HG03045 (cell line): ENCODE measurements around the gene SLC35F3.
"Not testable (repeated sequence)": the region's sequence is repeated elsewhere in the genome, so short reads cannot be mapped to it uniquely, and the experiment has no call there.

ENCODE experiments used
- ATAC-seq: cut with Tn5 transposase; IDR thresholded peaks from one replicate; pipeline ENCODE4 v1.9.1; 2021; ENCODE audit warnings: mild to moderate bottlenecking, moderate library complexity; ENCODE audit not compliant: unreplicated experiment

The SLC35F3 gene

DNA sequence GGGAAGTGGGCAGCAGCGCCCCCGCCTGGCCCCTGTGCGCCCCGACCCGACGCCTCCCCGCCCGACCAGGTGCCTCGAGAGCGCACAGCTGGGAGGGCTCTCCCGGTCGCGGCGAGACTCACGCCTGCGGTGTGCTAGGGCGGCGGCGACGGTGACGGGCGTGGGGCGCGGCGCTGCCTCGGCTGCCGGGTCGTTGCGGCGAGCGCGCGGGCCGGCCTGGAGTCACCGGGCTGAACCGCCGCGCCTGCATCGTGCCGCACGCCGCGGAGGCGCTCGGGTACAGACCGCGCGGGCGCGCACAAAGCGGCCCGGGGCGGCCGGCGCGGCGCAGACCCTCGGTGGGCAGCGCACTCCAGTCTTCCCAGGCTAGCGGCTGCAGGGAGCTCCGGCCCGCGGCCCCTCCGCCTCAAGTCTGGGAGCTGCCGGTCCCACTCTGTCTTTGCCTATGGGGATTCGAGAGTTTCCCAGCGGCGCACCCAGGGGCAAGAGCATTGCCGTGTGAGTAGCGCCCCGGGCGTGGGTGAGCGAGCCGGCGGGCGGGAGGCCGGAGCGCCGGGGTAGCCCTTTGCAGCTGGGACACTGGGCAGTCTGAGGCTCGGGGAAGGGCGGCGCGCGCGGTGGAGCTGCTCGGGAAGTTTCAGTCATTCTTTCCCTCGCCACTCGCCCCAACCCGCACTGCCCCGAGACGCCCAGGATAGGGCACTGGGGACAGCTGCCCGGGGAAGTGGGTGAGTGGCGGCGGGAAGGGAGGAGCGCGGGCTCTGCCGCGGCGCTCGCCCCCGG lies at the start of gene SLC35F3:
TSS of gene SLC35F3 (plus strand) at position 44 of the 783 bp plus-strand sequence.
- no peak for ATAC-seq

DNA sequence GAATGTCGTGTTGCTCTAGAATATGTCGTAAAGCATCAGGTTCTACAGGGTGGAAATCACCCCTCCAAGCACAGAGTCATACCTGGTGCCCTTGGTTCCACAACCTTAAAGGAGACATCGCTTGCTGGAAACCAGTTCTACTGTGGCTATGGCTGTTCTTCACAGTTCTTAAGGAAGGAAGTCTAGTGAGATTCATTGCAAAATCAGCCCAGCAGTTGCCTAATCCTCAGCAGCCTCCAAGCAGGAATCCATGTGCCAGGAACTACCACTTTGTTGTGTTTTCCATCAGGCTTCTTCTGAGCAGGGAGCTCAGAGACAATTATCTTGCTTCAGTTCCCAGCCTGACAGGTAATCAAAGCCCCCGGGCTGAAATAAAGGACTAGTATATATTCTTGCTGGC lies 45.0 kb upstream of the SLC35F3 start:
- no peak for ATAC-seq

DNA sequence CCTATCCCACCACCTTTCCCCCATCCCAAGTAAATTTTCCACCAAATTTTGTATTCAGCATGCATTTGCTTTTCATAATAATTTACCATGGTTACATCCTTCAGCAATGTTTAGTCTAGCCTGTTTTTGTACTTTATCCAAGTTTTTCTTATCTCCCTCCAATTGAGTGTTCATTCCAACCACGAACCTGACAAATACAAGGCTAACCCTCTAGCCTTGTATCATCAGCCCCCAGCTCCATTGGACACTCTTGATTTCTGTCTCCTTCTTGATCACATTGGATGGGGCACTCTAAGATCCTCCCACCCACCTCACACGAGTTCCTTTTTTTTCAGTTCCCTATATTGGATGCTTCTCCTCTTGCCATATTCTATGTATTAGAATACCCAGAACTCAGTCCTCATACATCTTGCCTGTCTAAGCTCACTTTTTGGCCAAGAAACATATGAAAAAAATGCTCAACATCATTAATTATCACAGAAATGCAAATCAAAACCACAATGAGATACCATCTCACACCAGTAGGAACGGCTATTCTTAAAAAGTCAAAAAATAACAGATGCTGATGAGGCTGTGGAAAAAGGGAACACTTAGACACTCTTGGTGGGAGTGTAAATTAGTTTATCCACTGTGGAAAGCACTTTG lies 40.5 kb upstream of the SLC35F3 start:
- ATAC-seq: no peak

DNA sequence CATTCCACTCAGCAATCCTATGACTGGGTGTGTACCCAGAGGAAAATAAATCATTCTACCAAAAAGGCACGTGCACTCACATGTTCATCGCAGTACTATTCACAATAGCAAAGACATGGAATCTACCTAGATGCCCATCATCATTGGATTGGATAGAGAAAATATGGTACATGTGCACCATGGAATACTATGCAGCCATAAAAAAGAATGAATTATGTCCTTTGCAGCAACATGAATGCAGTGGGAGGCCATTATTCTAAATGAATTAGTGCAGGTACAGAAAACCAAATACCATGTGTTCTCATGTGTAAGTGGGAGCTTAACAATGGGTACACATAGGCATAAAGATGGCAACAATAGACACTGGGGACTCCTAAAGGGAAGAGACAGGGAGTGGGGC lies 39.9 kb upstream of the SLC35F3 start:
- ATAC-seq: no peak

DNA sequence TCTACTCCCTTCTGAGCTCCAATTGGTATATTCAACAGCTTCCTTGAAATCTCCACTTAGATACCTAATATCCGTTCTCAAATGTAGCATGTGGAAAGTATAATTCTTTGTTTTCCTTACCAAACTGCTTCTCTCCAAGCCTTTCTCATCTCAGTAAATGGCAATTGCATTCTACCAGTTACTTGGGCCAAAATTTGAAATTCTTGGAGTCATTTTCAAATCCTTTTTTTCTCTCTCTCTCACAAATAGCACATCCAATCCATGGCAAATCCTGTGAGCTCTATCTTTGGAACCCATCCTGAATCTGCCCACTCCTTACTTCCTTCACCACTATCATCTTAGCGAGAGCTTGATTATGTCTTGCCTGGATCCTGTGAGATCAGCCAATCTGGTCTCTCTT lies 39.3 kb upstream of the SLC35F3 start:
- ATAC-seq: no peak

DNA sequence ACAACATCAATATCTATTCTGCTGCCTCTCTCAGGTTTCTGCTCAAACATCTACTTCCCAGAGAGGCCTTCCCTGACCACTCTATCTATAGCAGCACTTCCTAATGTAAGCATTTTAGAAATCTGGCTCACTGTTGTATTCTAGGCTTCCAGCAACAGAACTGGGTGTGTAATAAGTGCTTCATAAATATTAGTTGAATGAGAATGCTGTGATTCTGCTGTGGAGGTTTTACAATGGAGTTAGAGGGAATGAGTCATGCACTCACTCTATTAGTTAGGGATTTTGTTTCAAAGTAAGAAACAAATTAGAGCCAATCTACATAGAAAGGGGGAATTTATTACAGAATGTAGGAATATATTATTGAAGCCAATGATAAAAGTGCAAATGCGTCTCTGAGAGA lies 38.6 kb upstream of the SLC35F3 start:
- no peak for ATAC-seq

DNA sequence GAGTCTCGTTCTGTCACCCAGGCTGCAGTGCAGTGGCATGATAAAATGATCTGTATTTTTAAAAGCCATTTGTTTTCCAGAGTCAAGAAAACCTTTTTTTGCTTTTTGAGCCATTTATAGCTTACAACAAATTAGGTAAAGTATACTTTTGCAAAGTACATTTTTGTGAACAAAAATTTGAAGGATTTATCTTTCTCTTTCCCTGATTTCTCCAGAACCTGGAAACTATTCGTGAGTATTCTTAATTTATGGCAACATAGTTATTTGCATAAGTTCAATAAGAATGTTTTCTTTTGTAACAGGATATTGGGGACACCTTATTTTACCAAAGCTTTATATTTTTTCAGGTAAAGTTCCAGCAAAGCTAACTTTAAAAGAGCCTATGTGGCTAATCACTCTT lies 37.4 kb upstream of the SLC35F3 start:
- ATAC-seq: no peak

DNA sequence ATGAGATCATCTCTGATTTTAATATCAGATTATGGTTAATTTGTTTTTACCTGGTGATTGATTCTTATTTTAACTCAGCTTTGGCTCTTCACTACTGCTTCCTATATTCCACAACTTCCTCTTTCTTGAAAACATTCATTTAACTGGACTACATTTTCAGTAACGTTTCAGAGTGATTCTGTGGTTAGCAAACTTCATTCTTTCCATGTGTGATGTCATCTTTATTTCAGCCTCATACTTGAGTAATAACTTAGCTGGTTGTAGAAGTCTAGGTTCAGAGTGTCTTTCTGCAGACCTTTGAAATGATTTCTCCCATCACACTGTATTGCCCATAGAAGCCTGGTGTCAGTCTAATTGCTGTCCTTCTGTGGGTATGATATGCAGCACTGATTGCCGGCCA lies 36.0 kb upstream of the SLC35F3 start:
- ATAC-seq: no peak

DNA sequence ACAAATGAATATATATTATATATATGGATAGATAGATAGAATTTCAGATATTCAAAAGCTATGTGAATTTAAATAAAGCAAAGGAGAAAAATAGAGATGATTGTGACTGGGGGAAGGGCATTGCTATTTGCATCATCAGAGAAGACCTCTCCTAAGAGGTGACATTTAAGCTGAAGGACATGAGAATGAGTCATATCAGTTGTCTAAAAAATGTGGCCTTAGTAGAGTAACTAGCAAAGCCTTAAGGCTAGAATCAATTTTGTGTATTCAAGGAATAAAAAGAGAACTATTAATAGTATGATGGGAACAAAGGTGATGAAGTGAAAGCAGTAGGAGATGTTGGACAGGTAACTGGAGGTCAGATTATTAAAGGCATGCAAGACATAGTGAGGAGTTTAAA lies 34.8 kb upstream of the SLC35F3 start:
- ATAC-seq: no peak

DNA sequence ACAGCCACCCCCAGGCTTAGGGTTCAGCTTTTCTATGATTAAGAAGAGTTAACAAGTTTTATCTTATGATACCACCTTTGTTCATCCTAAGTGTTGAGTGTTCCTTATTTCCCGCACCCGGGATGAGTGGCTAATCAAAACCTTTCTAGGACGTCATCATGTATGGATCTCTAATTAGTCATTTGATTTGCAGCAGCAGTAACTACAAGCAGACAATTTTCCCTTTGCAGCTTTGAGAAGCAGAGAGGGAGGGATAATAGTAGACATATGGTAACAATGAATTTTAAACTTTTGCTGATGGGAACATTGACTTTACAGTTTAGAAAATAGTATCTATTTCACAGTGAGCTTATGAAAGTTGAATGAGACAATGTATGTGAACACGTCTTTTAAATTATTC lies 30.8 kb upstream of the SLC35F3 start:
- no peak for ATAC-seq

DNA sequence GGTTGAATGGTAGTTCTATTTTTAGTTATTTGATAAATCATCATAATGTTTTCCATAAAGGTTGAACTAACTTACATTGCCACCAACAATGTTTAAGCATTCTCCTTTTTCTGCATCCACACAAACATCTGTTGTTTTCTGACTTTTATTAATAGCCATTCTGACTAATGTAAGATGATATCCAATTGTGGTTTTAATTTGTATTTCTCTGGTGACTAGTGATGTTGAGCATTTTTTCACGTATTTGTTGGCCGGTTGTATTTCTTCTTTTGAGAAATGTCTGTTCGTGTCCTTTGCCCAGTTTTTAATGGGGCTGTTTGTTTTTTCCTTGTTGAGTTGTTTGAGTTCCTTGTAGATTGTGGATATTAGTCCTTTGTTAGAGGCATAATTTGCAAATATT lies 24.6 kb upstream of the SLC35F3 start:
- no peak for ATAC-seq

DNA sequence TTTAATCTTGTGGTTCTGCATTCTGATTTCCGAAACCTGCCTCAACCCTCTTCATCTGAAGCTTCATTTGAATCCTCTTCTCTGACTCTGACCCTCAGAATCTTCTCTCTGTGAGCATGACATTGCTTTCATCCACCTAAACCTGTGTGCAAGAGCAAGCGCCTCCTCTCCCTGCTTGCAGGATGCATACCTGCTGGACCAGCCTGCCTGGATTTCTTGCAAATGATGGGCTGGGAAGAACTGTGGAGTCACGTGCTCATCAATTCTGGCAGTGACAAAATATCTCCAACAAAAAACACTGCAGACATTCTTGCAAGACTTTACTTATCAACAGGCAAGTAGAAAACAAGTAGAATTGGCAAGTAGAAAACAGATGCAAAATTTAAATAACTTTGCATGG lies 20.8 kb upstream of the SLC35F3 start:
- ATAC-seq: no peak

DNA sequence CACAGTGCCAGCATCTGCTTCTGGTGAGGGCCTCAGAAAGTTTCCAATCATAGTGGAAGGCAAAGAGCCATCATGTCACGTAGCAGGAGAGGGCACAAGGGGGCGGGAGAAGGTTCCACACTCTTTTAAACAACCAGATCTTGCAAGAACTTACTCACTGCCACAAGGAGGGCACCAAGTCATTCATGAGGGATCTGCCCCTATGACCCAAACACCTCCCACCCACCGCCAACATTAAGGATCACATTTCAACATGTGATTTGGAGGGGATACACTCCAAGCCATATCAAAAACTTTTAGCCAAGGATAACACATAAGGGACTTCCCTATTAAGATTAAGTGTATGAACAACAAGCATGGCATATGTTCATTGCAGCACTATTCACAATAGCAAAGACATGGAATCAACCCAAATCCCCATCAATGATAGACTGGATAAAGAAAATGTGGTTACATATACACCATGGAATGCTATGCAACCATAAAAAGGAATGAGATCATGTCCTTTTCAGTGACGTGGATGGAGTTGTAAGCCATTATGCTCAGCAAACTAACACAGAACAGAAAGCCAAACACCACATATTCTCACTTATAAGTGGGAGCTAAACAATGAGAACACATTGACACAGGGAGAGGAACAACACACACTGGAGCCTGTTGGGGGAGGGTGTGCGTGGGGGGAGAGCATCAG lies 19.9 kb upstream of the SLC35F3 start:
- no peak for ATAC-seq

DNA sequence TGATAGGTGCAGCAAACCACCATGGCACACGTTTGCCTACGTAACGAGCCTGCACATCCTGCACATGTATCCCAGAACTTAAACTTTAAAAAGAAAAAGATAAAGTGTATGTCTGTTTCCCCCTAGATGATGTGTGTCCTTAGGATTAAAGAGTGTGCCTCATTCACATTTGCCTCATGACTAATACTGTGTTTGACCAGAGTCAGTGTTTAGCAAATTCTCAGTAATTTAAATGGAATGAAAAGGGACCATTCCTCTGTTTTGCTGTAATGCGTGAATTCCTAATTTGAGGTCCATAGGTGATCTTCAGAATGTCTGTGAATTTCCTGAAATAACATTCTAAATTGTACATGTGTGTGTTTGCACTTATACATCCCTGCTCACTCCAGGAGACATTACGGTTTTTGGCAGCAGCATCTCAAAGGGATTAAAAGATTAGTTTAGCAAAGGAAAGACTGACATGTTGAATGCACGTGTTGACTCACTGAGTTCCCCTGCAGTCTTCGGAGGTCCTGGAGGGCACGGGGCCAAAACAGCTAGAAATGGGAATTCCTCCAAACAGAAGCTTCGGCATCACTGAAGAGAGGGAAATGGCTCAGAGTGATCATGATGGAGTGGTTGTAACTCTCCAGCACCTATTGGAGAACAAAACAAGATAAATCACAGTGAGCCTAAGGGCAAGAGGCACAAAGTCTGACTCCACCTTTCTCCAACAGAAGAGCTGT lies 19.1 kb upstream of the SLC35F3 start:
- ATAC-seq: no peak

DNA sequence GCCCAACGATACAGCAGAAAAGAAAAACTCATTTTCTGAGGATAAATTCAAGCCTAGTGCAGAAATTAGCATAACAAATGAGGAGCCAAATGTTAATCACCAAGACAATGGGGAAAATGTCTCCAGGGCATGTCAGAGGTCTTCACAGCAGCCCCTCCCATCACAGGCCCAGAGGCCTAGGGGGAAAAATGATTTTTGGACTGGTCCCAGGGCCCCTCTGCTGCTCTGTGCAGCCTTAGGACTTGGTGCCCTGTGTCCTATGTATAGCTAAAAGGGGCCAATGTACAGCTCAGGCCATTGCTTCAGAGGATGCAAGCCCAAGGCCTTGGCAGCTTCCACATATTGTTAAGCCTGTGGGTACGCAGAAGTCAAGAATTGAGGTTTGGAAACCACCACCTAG lies 13.3 kb upstream of the SLC35F3 start:
- ATAC-seq: not testable (repeated sequence)

DNA sequence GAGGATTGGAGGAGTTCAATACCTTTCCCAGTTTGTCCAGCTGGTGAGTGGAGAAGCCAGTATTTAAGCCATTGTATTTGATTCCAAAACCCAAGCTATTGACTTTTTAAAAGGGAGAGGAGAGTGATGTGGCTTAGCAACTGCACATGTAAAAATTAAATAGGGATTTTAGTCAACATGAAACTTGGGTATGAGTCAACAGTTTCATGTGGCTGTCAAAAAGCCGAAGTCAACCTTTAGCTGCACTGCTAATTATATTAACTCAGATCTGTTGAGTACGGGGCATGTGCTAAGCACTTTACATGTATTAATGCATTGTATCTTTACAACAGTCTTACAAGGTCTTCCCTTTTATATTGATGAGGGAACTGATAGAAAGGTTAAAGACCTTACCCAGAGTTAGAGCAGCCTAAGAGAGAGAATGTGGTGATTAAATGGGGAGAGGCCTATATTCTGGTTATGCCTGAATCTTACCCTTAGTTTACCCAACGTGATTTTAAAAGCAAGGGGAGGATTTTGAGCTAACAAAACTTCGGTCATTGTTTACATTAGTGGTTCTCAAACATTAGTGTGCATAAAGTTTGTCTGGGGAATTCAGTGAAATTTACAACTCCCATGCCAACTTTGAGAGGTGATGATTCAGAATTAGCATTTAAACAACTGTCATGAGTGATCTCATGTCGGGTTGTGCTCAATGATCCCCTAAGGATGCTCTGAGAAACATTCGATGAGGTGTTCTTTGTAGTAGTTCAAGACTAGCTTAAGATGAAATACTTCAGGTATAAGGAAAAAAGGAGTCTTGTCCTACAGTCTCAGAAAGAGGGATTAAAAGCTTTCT lies 6.9 kb upstream of the SLC35F3 start:
- ATAC-seq: peak; percentile 97

DNA sequence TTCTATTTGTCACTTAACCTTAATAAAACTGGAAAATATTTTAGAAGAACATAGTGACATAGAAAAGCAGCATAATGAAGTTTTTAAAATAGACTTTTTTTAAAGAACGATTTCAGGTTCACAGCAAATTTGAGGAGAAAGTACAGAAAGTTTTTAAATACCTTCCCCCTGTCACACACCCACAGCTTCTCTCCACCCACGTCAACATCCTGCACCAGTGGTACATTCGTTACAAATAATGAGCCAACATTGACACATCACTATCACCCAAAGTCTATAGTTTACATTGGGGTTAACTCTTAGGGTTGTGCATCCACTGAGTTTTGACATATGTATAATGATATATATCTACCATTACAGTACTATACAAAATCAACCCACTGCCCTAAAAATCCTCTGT lies 3.0 kb upstream of the SLC35F3 start:
- no peak for ATAC-seq

DNA sequence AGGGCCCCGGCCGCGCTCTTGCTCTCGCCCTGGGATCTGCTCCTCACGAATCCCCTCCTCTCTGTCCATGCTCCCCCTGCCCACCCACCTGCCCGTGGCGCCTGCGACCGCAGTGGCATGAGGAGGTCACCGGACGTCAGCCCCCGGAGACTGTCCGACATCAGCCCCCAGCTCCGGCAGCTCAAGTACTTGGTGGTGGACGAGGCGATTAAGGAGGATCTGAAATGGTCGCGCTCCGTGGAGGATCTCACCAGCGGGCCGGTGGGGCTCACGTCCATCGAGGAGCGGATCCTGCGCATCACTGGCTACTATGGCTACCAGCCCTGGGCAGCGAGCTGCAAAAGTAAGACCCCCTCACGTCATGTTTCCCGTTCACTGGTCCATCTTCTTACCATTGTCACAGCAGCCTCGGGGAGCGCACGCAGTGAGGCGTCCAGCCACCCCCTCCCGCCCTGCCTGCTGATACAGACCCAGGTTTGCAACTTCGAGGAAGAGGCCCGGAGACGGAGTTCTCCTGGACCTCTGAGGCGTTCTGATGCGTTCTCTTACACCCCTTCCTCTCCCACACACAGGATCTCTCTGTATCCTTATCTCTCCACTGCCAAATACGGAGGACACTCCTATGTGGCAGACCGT lies 1.1 kb downstream of the SLC35F3 start:
- ATAC-seq: no peak

DNA sequence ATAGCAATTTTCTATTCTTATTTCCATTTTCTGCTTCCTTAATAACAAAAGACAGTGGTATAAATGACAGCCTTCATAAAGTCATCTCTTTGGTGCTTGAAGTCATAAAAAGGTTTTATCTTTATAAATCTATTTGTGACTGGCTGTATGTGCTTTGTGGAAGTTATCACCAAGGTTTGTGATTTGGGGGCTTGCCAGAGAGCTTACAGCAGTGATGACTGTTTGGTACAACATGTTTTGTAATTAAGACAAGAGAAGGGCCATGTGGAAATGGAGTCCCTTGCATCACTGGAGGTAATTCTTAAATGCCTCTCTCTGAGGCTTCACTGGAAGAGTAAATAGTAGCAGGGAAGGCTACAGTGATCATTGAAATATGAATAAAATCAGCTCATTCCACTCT lies 2.7 kb downstream of the SLC35F3 start:
- no peak for ATAC-seq

DNA sequence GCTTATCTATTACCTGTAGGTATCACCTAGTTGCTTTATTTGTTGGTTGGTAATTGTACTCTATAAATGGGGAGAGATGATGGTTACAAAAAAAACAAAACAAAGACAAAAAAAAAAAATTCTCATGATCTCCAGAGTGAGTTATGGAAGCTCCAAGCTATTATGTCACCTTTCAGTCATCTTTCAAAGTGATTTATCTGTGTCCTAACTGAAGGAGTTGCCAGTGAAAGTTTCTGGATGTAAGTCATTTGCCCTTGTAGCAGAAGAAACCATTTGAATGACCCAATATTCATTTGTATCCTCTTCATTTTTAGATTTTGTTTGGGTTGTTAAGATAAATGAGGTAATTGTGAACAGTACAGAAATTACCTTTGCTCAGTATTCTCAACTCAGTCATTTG lies 3.6 kb downstream of the SLC35F3 start:
- no peak for ATAC-seq
